Measurements from ENCODE around the gene RAD51B. TPM values are rescaled to one million over a fixed set of nuclear protein-coding genes. Genes with fewer than 3 reads are reported as not detected.
A peak's percentile ranks its signal among the peaks of the same experiment; 100 is the strongest.

RAD51B gene
- total and polyA plus RNA-seq, 9 donors, result 21.6 to 70.1 (median 35.1) TPM

DNA sequence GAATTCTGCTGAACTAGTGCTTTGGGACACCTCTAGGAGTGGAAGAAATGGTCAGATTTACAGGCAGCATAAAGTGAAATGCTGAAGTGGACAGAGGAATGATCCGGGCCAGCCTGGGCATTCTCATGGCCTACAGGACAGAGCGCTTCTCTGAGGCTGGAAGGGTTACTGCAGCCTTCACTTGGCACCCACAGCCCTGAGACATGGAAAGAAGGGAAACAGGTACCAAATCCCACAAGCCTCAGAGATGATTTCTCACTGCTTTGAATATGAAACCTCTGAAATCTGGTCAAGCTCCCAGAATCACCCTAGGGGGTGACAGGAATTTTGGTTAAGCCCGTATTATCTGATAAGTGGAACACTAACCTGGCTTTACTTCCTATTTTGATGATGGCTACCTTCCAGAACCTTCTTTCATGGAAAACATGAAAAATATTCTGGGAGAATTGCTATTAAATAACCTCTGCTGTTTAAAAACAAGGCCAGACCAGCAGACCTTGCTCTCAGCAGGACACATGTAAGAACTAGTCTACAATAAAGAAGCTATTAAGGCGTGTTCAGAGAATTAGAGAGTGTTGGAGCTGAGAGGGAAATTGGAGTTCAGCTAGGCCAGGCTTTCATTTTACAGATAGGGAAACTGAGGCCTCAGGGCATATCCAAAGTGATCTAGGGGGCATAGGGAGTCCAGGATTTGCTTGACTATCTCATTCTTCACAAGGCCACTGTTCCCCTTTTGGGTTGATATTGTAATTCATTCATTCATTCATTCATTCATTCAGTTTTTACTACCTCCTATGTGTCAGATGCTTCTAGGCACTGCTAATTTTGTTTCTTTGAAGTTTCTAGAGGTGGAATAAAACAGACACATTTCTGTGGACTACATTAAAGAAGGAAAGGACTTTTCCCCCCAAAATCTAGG is 691.8 kb downstream of the RAD51B start:
- H3K4me1 ChIP-seq (ENCODE audit: insufficient read depth), result peaks cover 29% of the 10 kb centered on the region
- TF ChIP-seq EP300 (IDR thresholded peaks at IDR 0.05) (no peak), POLR2A (IDR thresholded peaks at IDR 0.05) (no peak)
- TF ChIP-seq, protein P1, sequence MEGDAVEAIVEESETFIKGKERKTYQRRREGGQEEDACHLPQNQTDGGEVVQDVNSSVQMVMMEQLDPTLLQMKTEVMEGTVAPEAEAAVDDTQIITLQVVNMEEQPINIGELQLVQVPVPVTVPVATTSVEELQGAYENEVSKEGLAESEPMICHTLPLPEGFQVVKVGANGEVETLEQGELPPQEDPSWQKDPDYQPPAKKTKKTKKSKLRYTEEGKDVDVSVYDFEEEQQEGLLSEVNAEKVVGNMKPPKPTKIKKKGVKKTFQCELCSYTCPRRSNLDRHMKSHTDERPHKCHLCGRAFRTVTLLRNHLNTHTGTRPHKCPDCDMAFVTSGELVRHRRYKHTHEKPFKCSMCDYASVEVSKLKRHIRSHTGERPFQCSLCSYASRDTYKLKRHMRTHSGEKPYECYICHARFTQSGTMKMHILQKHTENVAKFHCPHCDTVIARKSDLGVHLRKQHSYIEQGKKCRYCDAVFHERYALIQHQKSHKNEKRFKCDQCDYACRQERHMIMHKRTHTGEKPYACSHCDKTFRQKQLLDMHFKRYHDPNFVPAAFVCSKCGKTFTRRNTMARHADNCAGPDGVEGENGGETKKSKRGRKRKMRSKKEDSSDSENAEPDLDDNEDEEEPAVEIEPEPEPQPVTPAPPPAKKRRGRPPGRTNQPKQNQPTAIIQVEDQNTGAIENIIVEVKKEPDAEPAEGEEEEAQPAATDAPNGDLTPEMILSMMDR (IDR thresholded peaks at IDR 0.05), result no peak
- H3K9me3 ChIP-seq, result no peaks in the 10 kb centered on the region
- no peaks in the 10 kb centered on the region for H3K36me3 ChIP-seq
- peak overlapping the region in 1 of 2 donors; percentile 61 for H3K27ac ChIP-seq
- DNase-seq, result no peak
- intact Hi-C loops (cut with DNase I), result loop anchor here in 1 of 4 donors (10.0 kb wide), 1 partner anchor 97 kb away; no protein-coding TSS in a partner anchor
- H3K4me3 ChIP-seq, result no peak overlapping the region
- H3K27me3 ChIP-seq, result no peaks in the 10 kb centered on the region
- 45 to 64% (median 63%) methylated on average over 4 of the region's 4 CpGs for WGBS, 3 donors

DNA sequence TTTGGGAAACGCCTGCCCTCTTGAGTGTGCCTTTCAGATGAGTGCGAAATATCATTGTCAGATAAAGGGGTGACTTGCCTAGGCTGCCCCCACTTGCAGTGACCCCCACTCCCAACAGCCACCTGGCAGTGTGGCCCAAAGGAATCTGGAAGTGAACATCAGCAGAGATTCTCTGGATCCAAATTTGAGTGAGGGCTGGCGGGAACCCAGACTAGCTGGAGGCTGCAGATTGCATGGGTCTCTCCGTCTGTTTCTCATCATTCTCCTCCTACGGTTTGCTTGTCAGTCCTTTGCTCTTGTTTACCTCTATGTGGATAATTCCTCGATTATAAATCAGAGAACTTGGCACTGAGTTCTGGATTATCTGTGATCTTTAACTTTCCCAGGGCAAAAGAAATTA is 692.5 kb downstream of the RAD51B start:
- peak in 2 of 5 donors; percentile 58 to 64 for DNase-seq
- Histone ChIP-seq H3K9me3 (no peaks in the 10 kb centered on the region), H3K27ac (peak overlapping the region in 1 of 2 donors; percentile 61), H3K27me3 (no peaks in the 10 kb centered on the region), H3K4me3 (no peak overlapping the region), H3K36me3 (no peaks in the 10 kb centered on the region), H3K4me1 (ENCODE audit: insufficient read depth) (peaks cover 28% of the 10 kb centered on the region)
- 29 to 45% (median 39%) methylated on average over 6 of the region's 6 CpGs for whole genome bisulfite sequencing, 3 donors
- no peak for TF ChIP-seq POLR2A (IDR thresholded peaks at IDR 0.05)
- TF ChIP-seq, protein P1 (IDR thresholded peaks at IDR 0.05), result no peak
- no peak for TF ChIP-seq EP300 (IDR thresholded peaks at IDR 0.05)
- intact Hi-C loops (cut with DNase I), result loop anchor here in 1 of 4 donors (10.0 kb wide), 1 partner anchor 97 kb away; no protein-coding TSS in a partner anchor

DNA sequence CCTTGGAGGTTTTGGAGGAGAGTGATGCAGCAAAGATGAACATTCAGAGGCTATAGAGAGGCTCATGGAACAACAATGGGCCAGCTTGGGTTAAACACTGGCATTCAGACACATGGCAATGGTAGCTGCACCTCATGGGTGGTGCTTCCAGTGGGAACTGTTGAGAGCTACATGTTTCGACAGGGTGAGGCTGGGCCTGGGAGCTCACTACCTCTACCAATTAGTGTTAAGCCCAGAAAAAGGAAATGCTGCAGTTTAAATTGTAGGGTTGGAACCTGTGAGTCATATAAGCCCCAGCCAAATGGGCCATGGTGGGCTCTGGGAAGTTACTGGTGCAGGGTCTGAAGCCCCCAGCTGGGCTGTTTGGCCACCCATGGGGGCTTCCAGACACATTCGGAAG is 693.6 kb downstream of the RAD51B start:
- H3K4me1 ChIP-seq (ENCODE audit: insufficient read depth), result peaks cover 35% of the 10 kb centered on the region
- no peak for DNase-seq
- peak overlapping the region in 1 of 2 donors; percentile 39 for H3K27ac ChIP-seq
- H3K4me3 ChIP-seq, result no peak overlapping the region
- H3K9me3 ChIP-seq, result no peaks in the 10 kb centered on the region
- no peak for TF ChIP-seq POLR2A (IDR thresholded peaks at IDR 0.05)
- TF ChIP-seq, protein P1 (IDR thresholded peaks at IDR 0.05), result no peak
- no peak for TF ChIP-seq EP300 (IDR thresholded peaks at IDR 0.05)
- intact Hi-C loops (cut with DNase I), result loop anchor here in 1 of 4 donors (10.0 kb wide), 1 partner anchor 98 kb away; no protein-coding TSS in a partner anchor
- H3K27me3 ChIP-seq, result no peaks in the 10 kb centered on the region
- no peaks in the 10 kb centered on the region for H3K36me3 ChIP-seq
- 88 to 94% (median 91%) methylated on average over 2 of the region's 2 CpGs for WGBS, 3 donors

GRCh38 chr14:68513838-68514607 is 694.4 kb downstream of the RAD51B start:
- no peak overlapping the region for H3K4me3 ChIP-seq
- H3K27ac ChIP-seq, result peak overlapping the region in 1 of 2 donors; percentile 39
- DNase-seq, result no peak
- 90 to 95% (median 93%) methylated on average over 12 of the region's 12 CpGs for WGBS, 3 donors
- intact Hi-C loops (cut with DNase I), result loop anchor here in 1 of 4 donors (10.0 kb wide), 1 partner anchor 99 kb away; no protein-coding TSS in a partner anchor
- H3K27me3 ChIP-seq, result no peaks in the 10 kb centered on the region
- no peaks in the 10 kb centered on the region for H3K9me3 ChIP-seq
- peaks cover 44% of the 10 kb centered on the region for H3K4me1 ChIP-seq (ENCODE audit: insufficient read depth)
- H3K36me3 ChIP-seq, result no peaks in the 10 kb centered on the region
- no peak for TF ChIP-seq EP300 (IDR thresholded peaks at IDR 0.05)
- no peak for TF ChIP-seq POLR2A (IDR thresholded peaks at IDR 0.05)
- TF ChIP-seq, protein P1 (IDR thresholded peaks at IDR 0.05), result no peak

Data from ovary (tissue), 9 donors.